ENCODE measurements around the gene BTBD2.

BTBD2 gene

GRCh38 chr19:1961000-1961883 is 54.3 kb downstream of the BTBD2 start:
- no peaks in the 10 kb centered on the region for H3K36me3 ChIP-seq (ENCODE audit: insufficient read depth, low read length)
- H3K9ac ChIP-seq (ENCODE audit: insufficient read length) = no peak overlapping the region
- no peak overlapping the region for H3K27ac ChIP-seq
- DNase-seq (ENCODE audit: low read depth, low spot score) = no peak
- H3K9me3 ChIP-seq (ENCODE audit: low read depth, low read length) = no peaks in the 10 kb centered on the region
- H3K4me3 ChIP-seq = no peak overlapping the region
- TF ChIP-seq FOXP2 (optimal IDR thresholded peaks at IDR 0.05; ENCODE audit: control extremely low read depth, extremely low read length, insufficient read depth) (no peak), EZH2 (IDR thresholded peaks at IDR 0.05) (no peak), POLR2AphosphoS5 (IDR thresholded peaks at IDR 0.05; ENCODE audit: borderline replicate concordance, low read depth, low read length) (no peak)

DNA sequence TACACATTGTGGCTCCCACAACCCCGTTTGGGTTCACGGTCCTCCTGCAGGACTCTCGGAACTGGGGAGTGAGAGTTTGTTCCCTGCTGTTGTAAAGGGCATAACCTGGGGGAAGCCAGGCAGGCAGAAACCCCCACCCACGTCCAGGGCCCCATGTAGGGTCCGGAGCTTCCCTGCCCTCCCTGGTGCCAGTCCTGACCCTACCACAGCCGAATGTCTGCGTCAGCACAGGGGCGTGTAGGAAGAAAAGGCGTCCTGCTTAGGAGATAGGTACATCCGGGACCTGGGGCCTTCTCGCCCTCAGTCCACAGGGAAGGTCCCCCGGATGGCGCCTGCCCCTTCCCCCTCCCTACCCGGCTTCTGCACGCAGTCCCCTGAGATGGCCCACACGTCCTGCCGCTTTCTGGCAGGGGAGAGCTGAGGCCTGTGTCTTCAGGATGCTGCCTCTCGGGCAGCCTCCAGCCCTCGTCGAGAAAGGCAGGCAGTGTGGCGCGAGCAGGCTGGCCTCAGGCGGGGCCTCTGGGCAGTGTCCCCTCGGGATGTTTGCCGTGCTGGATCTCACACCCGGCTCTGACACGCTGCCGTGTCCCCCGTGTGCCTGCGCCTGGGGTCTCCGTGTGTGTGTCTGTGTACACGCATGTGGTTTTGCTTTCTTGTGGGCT is 55.5 kb downstream of the BTBD2 start:
- no peak overlapping the region for H3K4me3 ChIP-seq
- DNase-seq (ENCODE audit: low read depth, low spot score) = no peak
- no peak overlapping the region for H3K9ac ChIP-seq (ENCODE audit: insufficient read length)
- no peaks in the 10 kb centered on the region for H3K9me3 ChIP-seq (ENCODE audit: low read depth, low read length)
- H3K27ac ChIP-seq = no peak overlapping the region
- TF ChIP-seq FOXP2 (optimal IDR thresholded peaks at IDR 0.05; ENCODE audit: control extremely low read depth, extremely low read length, insufficient read depth) = no peak
- no peak for TF ChIP-seq EZH2 (IDR thresholded peaks at IDR 0.05)
- TF ChIP-seq POLR2AphosphoS5 (IDR thresholded peaks at IDR 0.05; ENCODE audit: borderline replicate concordance, low read depth, low read length) = no peak
- H3K36me3 ChIP-seq (ENCODE audit: insufficient read depth, low read length) = no peaks in the 10 kb centered on the region

GRCh38 chr19:1957562-1958248 is 57.8 kb downstream of the BTBD2 start:
- Histone ChIP-seq H3K4me3 (no peak overlapping the region), H3K36me3 (ENCODE audit: insufficient read depth, low read length) (no peaks in the 10 kb centered on the region; the same call in 1 of the 2 replicates), H3K27ac (no peak overlapping the region), H3K9me3 (ENCODE audit: low read depth, low read length) (no peaks in the 10 kb centered on the region), H3K9ac (ENCODE audit: insufficient read length) (no peak overlapping the region)
- TF ChIP-seq POLR2AphosphoS5 (IDR thresholded peaks at IDR 0.05; ENCODE audit: borderline replicate concordance, low read depth, low read length) (no peak), FOXP2 (optimal IDR thresholded peaks at IDR 0.05; ENCODE audit: control extremely low read depth, extremely low read length, insufficient read depth) (no peak), EZH2 (IDR thresholded peaks at IDR 0.05) (no peak)
- no peak for DNase-seq (ENCODE audit: low read depth, low spot score)

- Histone ChIP-seq H3K9ac (ENCODE audit: insufficient read length) (no peak overlapping the region), H3K4me3 (no peak overlapping the region), H3K9me3 (ENCODE audit: low read depth, low read length) (no peaks in the 10 kb centered on the region), H3K27ac (no peak overlapping the region), H3K36me3 (ENCODE audit: insufficient read depth, low read length) (no peaks in the 10 kb centered on the region; the same call in 1 of the 2 replicates)
- TF ChIP-seq POLR2AphosphoS5 (IDR thresholded peaks at IDR 0.05; ENCODE audit: borderline replicate concordance, low read depth, low read length) (no peak), EZH2 (IDR thresholded peaks at IDR 0.05) (no peak), FOXP2 (optimal IDR thresholded peaks at IDR 0.05; ENCODE audit: control extremely low read depth, extremely low read length, insufficient read depth) (no peak)
- no peak for DNase-seq (ENCODE audit: low read depth, low spot score)
These were observed 58.5 kb downstream of the BTBD2 start for GRCh38 chr19:1956868-1957492.

GRCh38 chr19:1956122-1956494 is 59.4 kb downstream of the BTBD2 start:
- H3K36me3 ChIP-seq (ENCODE audit: insufficient read depth, low read length) = no peaks in the 10 kb centered on the region; the same call in 1 of the 2 replicates
- DNase-seq (ENCODE audit: low read depth, low spot score) = no peak
- no peaks in the 10 kb centered on the region for H3K9me3 ChIP-seq (ENCODE audit: low read depth, low read length)
- no peak overlapping the region for H3K4me3 ChIP-seq
- TF ChIP-seq EZH2 (IDR thresholded peaks at IDR 0.05) = no peak
- no peak for TF ChIP-seq POLR2AphosphoS5 (IDR thresholded peaks at IDR 0.05; ENCODE audit: borderline replicate concordance, low read depth, low read length)
- no peak overlapping the region for H3K9ac ChIP-seq (ENCODE audit: insufficient read length)
- no peak overlapping the region for H3K27ac ChIP-seq

GRCh38 chr19:1955171-1956121 is 60.1 kb downstream of the BTBD2 start:
- Histone ChIP-seq H3K9ac (ENCODE audit: insufficient read length) (no peak overlapping the region), H3K36me3 (ENCODE audit: insufficient read depth, low read length) (no peaks in the 10 kb centered on the region; the same call in 1 of the 2 replicates)
- no peak for DNase-seq (ENCODE audit: low read depth, low spot score)

DNA sequence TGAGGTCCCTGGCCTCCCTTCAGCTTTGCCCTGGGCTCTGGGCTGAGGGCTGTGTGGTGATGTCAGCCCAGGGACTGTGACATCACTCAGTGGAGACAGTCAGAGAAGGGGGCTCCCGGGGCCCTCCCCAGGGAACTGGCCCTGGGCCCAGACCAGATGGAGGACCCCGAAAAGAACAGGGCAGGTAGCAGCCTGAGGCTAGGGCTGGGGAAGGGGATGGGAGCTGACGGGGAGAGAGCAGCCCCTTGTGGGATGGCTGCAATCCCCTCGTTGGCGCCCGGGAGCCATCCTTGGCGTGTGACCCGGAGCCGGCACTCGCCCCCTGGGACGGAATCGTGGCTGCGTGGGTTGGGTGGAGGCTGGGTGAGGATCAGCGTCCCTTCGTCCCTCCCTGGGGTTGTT is 61.0 kb downstream of the BTBD2 start:
- TF ChIP-seq EZH2 (IDR thresholded peaks at IDR 0.05) (no peak), POLR2AphosphoS5 (IDR thresholded peaks at IDR 0.05; ENCODE audit: borderline replicate concordance, low read depth, low read length) (no peak), FOXP2 (optimal IDR thresholded peaks at IDR 0.05; ENCODE audit: control extremely low read depth, extremely low read length, insufficient read depth) (no peak)
- no peak overlapping the region for H3K4me3 ChIP-seq
- H3K9me3 ChIP-seq (ENCODE audit: low read depth, low read length) = no peaks in the 10 kb centered on the region
- H3K9ac ChIP-seq (ENCODE audit: insufficient read length) = no peak overlapping the region
- H3K36me3 ChIP-seq (ENCODE audit: insufficient read depth, low read length) = peaks cover 3% of the 10 kb centered on the region; the same call in 1 of the 2 replicates
- no peak for DNase-seq (ENCODE audit: low read depth, low spot score)
- H3K27ac ChIP-seq = no peak overlapping the region

More at GRCh38 chr19:1955171-1956121, 60.1 kb downstream of the BTBD2 start:
- TF ChIP-seq FOXP2 (optimal IDR thresholded peaks at IDR 0.05; ENCODE audit: control extremely low read depth, extremely low read length, insufficient read depth) (no peak), POLR2AphosphoS5 (IDR thresholded peaks at IDR 0.05; ENCODE audit: borderline replicate concordance, low read depth, low read length) (no peak), EZH2 (IDR thresholded peaks at IDR 0.05) (no peak)
- no peak overlapping the region for H3K4me3 ChIP-seq
- no peaks in the 10 kb centered on the region for H3K9me3 ChIP-seq (ENCODE audit: low read depth, low read length)
- H3K27ac ChIP-seq = no peak overlapping the region

Data from SK-N-MC (cell line).